Lower leg skin (tissue), 4 donors: Measurements from ENCODE around the gene TNKS1BP1. TPM values are rescaled to one million over a fixed set of nuclear protein-coding genes. Genes with fewer than 3 reads are reported as not detected.

Source experiments
- DNase-seq, 2 donors: peaks; one replicate each; pipeline ENCODE4 v3.0.0-alpha.2; 2019; ENCODE audit warnings: low spot score in 2 of 2
- H3K4me3 ChIP-seq: fragments of 200-600 bp; sonication (generic); 2 replicates; pipeline ENCODE4 v1.5.1; 2017; ENCODE audit warnings: mild to moderate bottlenecking, low read depth; ENCODE audit not compliant: poor library complexity, severe bottlenecking
- CTCF ChIP-seq, 3 donors: fragments of 450-650 bp; IDR thresholded peaks; one replicate each; pipeline ENCODE4 v1.5.1; 2016; ENCODE audit warnings: antibody characterized with exemption in 3 of 3, mild to moderate bottlenecking in 3 of 3, moderate library complexity in 2 of 3
- POLR2A ChIP-seq, 2 donors: fragments of 450-650 bp; IDR thresholded peaks; one replicate each; pipeline ENCODE4 v1.6.1; 2016 to 2017; ENCODE audit warnings: antibody characterized with exemption in 2 of 2, mild to moderate bottlenecking in 1 of 2, moderate library complexity in 1 of 2
- WGBS, 2 donors: methylation state at CpG; one replicate each; pipeline ENCODE4 v1.1.5; 2018; 5-methylcytosine and 5-hydroxymethylcytosine counted together
- intact Hi-C: fragments of 100-400 bp; cut with DNase I; formaldehyde crosslinking; loops from one replicate; pipeline ENCODE4 v1.15.0; 2023; ENCODE audit warnings: low total_unique reads
- total RNA-seq, 4 donors: library from RNA; depleted of rRNA; stranded (reverse); fragments of >200 nt; gene quantifications; one replicate each; pipeline ENCODE4 v1.1.0, GENCODE V29; 2016

TNKS1BP1 gene
- total RNA-seq, 4 donors from 2014 or later: 219 to 273 (median 230) TPM

- 13 to 15% methylated on average over 11 of the region's 11 CpGs for WGBS, 2 donors
- no peak for TF ChIP-seq CTCF (IDR thresholded peaks at IDR 0.05)
- TF ChIP-seq POLR2A (IDR thresholded peaks at IDR 0.05): no peak
- peak; percentile 68 to 92 for DNase-seq
- no peak overlapping the region for H3K4me3 ChIP-seq
- intact Hi-C loops: loop anchor here (10.0 kb wide), 2 partner anchors 109 to 179 kb away; no protein-coding TSS in a partner anchor
Observed at GRCh38 chr11:57345555-57346211, 20.9 kb upstream of the TNKS1BP1 start.

GRCh38 chr11:57344826-57345225 is 20.1 kb upstream of the TNKS1BP1 start:
- TF ChIP-seq CTCF (IDR thresholded peaks at IDR 0.05) (no peak), POLR2A (IDR thresholded peaks at IDR 0.05) (no peak)
- 91 to 94% methylated on average over 10 of the region's 10 CpGs for WGBS, 2 donors
- intact Hi-C loops: loop anchor here (5.0 to 10.0 kb wide), 3 partner anchors 110 to 297 kb away; no protein-coding TSS in a partner anchor

DNA sequence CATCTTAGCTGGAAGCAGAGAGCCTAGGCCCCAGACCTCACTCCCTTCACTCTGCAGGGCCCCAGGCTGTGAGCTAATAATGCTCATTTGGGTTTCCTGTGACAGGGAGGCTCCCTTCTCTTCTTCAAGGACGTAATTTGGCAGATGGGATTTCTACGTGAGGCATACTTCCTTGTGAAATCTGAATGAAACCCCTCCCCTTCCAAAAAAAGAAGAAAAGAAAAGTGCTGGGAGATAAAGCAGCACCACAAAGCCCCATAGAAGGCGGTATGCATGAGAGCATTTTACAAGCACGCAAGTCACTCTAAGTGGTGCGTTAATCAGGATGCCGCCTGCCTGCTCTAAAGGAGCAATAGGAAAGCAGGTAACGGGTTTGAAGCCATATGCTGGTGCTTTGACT is 19.1 kb upstream of the TNKS1BP1 start:
- H3K4me3 ChIP-seq: no peak overlapping the region
- WGBS, 2 donors: 48 to 64% methylated on average over 7 of the region's 7 CpGs
- TF ChIP-seq POLR2A (IDR thresholded peaks at IDR 0.05) (no peak), CTCF (IDR thresholded peaks at IDR 0.05) (no peak)
- intact Hi-C loops: loop anchor here (5.0 to 10.0 kb wide), 3 partner anchors 111 to 298 kb away; no protein-coding TSS in a partner anchor
- no peak for DNase-seq

More at GRCh38 chr11:57344826-57345225, 20.1 kb upstream of the TNKS1BP1 start:
- no peak for DNase-seq
- H3K4me3 ChIP-seq: no peak overlapping the region

- no peak for DNase-seq
- no peak overlapping the region for H3K4me3 ChIP-seq
- no peak for TF ChIP-seq CTCF (IDR thresholded peaks at IDR 0.05)
- TF ChIP-seq POLR2A (IDR thresholded peaks at IDR 0.05): no peak
- 53 to 63% methylated on average over 11 of the region's 11 CpGs for WGBS, 2 donors
- intact Hi-C loops: loop anchor here (5.0 to 10.0 kb wide), 3 partner anchors 112 to 300 kb away; no protein-coding TSS in a partner anchor
Observed at GRCh38 chr11:57342702-57343101, 17.9 kb upstream of the TNKS1BP1 start.

DNA sequence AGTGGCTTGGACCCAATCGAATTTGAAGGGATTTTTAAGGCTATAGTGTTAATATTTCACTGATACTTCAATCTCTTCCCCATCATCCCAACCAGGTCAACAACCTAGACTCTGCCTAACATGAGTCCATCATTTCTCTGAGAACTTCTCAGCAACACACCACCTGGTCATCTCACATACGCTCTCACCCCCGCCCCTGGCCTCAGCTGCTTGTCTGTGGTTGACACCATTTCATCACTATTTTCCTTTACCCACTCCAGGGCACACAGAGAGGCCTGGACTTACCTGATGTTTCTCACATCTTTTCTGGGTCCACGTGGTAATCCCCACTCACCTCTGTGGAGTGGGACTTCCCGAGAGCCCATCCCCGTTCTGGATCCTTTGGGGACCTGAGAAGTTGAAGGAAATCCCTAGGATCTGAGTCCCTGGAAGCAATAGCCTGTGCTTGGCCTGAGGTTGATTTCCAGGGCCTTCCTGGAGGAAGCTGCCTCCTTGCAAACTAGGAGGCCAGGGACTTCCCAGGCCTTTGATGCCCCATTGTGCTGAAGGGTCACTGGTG is 16.6 kb upstream of the TNKS1BP1 start:
- no peak for TF ChIP-seq POLR2A (IDR thresholded peaks at IDR 0.05)
- TF ChIP-seq CTCF (IDR thresholded peaks at IDR 0.05): no peak
- no peak for DNase-seq
- intact Hi-C loops: loop anchor here (5.0 to 10.0 kb wide), 3 partner anchors 113 to 301 kb away; no protein-coding TSS in a partner anchor
- no peak overlapping the region for H3K4me3 ChIP-seq
- 78 to 83% methylated on average over 6 of the region's 6 CpGs for WGBS, 2 donors
